Urothelium cell line (cell line): ENCODE results near the gene ZSWIM5.
"Not testable (repeated sequence)": the region's sequence is repeated elsewhere in the genome, so short reads cannot be mapped to it uniquely, and the experiment has no call there.

Experiments
- DNase-seq: peaks from one replicate; pipeline ENCODE4 v3.0.0; 2011; ENCODE audit warnings: low spot score, mixed read lengths
- FAIRE-seq: peaks from 2 replicates; lab custom pipeline; 2011; peaks lifted over from hg19 to GRCh38; lab: Jason Lieb, UNC

Gene ZSWIM5

DNA sequence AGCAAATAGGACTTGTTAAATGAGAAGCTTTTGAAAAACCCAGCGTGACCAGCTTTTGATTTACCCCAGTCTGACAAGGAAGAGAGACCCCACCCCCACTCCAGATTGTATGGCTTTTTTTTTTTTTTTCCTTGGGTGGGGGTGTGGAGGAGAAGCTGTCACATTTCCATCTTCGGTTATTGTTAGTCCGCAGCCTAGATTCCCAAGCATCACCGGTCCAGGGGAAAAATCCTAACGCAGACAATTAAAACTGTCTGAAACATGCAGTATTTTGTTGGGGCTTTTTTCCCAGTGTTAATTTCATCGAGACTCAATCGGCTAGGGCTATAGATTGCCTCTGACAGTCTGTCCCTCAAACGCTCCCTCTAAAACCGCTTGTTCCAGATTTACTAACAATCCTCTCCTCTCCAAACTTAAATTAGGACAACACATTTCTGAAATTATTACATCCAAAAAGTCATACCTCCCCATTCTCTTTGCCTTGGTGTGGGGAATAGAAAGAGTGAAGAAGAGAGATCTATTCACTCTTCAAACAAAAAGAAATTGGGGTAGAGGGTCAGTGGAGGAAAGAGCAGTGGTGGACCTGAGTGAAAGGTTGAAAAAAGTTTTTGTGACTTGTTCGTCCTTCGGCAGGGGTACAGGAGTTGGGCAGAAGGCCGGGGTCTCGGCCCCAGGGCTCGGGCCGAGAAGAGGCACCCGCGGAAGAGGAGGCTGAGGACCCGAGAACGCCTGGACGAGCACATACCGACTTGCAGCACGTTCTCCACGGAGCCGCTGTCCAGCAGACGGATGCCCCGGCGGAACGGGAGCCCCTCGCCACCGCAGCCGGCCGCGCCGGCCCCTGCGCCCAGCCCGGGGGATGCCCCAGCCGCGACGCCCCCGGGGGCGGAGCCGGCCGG, 1.1 kb downstream of the ZSWIM5 start:
- FAIRE-seq (no peak), DNase-seq (peak; percentile 70)

DNA sequence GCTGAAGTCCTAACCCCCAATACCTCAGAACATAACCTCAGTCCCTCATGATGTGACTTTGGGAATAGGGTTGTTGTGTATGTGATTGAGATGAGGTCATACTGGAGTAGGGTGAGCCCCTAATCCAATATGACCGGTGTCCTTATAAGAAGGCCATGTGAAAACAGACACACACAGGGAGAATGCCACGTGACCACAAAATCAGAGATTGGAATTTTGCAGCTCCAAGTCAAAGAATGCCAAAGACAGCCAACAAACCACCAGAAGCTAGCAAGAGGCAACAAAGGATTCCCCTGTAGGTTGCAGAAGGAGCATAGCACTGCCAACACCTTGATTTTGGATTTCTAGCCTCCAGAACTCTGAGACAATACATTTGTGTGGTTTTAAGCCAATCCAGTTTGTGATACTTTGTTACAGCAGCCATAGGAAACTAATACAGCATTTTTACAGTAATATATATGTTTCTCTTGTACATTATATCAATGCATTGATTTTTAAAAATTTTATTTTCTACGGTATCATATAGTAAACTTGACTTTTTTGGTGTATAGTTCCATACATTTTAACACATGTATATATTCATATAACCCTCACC, 5.4 kb downstream of the ZSWIM5 start:
- FAIRE-seq = no peak
- DNase-seq = no peak

DNA sequence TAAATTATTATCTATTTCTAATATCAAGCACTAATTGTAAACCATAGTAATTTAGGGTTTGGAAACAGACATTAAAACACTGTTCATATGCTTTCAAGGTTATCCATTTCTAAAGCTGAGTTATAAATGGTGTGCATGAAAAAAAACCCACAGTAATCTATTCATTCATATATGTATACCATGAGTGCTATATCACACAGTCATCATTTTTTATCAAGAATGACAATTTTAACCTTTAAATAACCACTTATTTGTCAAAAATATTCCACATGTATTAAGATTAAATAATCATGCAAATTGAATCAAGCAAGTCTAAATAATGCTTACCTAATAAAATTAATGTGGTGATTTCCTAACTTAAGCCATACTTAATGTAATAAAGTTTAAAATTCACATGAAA, 6.0 kb downstream of the ZSWIM5 start:
- DNase-seq (no peak), FAIRE-seq (no peak)

DNA sequence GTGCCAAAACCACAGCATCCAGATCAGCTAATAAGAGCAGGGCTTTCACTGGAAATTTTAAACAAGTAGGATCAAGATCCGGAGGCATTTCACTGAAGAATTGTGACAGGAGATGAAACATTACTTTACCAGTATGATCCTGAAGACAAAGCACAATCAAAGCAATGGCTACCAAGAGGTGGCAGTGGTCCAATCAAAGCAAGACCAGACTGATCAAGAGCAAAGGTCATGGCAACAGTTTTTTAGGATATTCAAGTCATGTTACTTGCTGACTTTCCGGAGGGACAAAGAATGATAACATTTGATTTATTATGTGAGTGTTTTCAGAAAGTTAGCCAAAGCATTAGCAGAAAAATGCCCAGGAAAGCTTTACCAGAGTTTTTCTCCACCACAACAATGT, 8.2 kb downstream of the ZSWIM5 start:
- DNase-seq (no peak), FAIRE-seq (peak; percentile 73)

DNA sequence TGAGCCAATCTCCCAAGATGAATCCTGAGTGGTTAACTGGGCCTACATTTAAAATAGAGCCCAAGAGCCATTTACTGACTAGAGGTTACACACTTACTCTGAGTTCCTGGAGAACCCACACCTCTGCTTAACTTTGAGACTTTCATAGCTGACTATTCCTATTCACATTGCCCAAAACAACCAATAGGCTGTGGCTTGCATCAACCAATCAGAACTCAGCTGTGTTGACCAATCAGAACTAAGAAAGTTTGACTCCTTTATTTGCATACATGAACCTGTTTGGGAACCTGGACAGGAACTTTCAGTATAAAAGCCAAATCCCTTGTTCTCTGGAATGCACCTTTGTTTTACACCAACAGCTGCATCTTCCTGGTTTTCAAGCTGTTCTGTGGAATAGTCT, 9.5 kb downstream of the ZSWIM5 start:
- DNase-seq = no peak
- no peak for FAIRE-seq

DNA sequence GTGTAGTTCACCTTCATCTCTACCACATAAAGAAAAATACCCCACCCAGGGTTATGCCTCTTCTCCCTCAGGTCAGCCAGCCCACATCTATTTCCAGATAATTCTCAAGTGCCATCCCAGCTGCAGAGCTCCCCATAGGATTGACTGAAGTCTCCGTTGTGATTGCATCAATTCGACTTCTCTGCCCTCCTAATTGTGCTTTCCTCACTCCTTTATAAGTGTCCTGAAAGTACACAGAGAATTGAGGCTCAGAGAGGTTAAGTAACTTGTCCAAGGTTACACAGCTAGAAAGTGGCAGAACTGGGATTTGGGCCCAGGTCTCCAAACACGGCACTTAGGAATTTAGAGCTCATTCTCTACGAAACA, 15.0 kb downstream of the ZSWIM5 start:
- peak; percentile 32 for FAIRE-seq

DNA sequence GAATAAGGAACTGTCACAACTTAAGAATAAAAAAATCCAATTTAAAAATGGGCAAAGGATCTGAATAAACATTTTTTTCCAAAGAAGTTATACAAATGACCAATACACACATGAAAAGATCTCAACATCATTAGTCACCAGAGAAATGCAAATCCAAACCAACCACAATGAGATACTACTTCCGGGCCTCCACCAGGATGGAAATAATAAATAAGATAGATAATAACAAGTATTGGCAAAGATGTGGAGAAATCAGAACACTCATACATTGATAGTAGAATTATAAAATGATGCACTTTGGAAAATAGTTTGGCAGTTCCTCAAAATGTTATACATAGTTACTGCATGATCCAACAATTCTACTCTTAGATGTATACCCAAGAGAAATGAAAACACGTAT, 18.7 kb downstream of the ZSWIM5 start:
- no peak for FAIRE-seq
- DNase-seq = no peak

More for the DNA sequence above, 15.0 kb downstream of the ZSWIM5 start:
- no peak for DNase-seq

DNA sequence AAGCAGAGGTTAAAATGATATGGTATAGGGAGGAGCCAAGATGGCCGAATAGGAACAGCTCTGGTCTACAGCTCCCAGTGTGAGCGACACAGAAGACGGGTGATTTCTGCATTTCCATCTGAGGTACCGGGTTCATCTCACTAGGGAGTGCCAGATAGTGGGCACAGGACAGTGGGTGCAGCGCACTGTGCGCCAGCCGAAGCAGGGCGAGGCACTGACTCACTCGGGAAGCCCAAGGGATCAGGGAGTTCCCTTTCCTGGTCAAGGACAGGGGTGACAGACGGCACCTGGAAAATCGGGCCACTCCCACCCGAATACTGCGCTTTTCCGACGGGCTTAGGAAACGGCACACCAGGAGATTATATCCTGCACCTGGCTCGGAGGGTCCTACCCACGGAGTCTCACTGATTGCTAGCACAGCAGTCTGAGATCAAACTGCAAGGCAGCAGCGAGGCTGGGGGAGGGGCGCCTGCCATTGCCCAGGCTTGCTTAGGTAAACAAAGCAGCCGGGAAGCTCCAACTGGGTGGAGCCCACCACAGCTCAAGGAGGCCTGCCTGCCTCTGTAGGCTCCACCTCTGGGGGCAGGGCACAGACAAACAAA, 26.4 kb downstream of the ZSWIM5 start:
- not testable (repeated sequence) for FAIRE-seq, DNase-seq

DNA sequence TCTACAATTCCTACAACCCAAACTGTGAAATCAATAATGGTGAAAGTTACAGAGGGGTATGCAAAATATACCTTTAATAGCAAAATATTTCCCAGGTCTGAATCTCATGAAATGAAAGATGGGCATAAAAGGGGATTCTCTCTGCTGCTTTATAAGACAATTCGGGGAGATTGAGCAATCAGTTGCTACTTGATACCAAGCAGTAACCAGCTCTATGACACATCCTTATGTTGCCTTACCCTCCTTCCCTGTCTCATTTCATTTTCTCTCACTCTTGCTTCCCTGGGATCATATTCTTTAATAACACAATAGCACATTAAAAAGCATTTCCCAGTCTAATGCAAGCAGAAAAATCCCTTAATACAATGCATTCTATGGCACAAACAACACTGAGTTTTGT, 29.0 kb downstream of the ZSWIM5 start:
- FAIRE-seq (no peak), DNase-seq (no peak)

DNA sequence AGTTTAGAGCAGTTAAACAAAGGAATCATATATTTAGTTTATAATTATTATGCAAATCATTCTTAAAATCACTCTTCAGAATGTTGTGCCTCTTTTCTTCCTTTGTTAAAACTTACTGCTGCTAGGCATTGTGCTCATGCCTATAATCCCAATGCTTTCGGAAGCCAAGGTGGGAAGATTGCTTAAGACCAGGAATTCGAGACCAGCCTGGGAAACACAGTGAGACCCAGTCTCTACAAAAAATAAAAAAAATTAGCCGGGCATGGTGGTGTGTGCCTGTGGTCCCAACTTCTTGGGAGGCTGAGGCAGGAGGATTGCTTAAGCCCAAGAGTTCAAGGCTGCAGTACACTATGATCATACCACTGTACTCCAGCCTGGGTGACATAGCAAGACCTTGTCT, 33.6 kb downstream of the ZSWIM5 start:
- no peak for FAIRE-seq

DNA sequence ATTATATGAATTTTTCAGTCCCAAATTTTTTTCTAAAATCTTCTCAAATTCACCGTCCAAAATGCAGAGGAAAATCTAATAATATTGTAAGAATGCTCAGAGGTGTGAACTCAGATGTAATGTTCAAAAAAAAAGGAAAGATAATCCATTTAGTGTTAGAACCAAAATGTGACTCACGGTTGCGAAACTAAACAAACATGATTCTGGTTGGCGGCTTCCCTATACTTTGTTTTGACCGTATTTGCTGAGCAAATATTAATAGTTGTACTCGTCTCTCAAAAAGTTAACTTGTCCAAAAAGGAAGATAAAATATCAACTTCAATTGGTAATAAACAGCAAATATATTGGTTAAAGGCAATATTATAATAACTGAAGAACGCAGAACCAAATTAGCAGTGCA, 34.4 kb downstream of the ZSWIM5 start:
- FAIRE-seq = no peak
- DNase-seq = no peak

More for the DNA sequence above, 33.6 kb downstream of the ZSWIM5 start:
- DNase-seq = no peak

DNA sequence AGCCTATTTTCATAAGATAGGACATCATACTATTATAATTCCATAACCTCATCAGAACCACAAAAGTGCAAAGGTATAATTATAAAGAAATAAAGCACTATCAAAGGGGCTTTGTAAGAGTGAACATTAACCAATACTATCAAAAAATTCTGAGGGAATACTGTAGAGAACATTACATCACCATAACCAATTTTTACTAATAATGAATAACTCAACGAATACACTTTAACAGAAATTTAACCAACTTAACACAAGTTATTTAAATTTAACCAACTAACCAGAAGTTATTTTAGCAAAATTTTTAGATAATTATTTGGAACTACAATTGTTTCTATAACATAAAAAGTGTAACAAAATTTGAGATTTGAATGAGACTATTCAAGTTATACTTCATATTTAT, 34.8 kb downstream of the ZSWIM5 start:
- no peak for DNase-seq
- FAIRE-seq = no peak

DNA sequence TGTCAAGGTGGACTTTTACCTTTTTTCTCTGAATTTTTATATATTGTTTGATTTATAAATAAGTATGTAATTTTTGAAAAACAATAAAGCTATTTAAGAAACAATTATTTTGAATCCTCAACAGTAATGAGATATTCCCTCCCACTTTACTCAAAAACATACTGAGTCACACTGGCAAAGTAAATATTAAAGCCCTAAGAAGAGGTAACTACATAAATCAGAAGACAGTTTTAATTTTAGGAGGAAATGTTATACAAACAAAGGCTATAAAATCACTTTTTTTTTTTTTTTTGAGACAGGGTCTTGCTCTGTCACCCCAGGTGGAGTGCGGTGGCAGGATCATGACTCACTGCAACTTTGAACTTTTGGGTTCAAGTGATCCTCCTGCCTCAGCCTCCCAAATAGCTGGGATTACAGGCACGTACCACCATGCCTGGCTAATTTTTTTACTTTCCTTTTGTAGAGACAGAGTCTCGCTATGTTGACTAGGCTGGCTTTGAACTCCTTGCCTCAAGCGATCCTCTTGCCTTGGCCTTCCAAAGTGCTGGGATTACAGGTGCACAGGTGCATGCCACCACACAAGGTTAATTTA, 36.2 kb downstream of the ZSWIM5 start:
- DNase-seq = no peak
- no peak for FAIRE-seq

DNA sequence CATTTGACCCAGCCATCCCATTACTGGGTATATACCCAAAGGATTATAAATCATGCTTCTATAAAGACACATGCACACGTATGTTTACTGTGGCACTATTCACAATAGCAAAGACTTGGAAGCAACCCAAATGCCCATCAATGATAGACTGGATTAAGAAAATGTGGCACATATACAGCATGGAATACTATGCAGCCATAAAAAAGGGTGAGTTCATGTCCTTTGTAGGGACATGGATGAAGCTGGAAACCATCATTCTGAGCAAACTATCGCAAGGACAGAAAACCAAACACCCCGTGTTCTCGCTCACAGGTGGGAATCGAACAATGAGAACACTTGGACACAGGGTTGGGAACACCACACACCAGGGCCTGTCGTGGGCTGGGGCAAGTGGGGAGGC, 38.5 kb downstream of the ZSWIM5 start:
- not testable (repeated sequence) for DNase-seq, FAIRE-seq

DNA sequence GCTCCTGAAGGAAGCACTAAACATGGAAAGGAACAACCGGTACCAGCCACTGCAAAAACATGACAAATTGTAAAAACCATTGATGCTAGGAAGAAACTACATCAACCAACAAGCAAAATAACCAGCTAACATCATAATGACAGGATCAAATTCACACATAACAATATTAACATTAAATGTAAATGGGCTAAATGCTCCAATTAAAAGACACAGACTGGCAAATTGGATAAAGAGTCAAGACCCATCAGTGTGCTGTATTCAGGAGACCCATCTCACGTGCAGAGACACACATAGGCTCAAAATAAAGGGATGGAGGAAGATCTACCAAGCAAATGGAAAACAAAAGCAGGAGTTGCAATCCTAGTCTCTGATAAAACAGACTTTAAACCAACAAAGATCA, 42.1 kb downstream of the ZSWIM5 start:
- not testable (repeated sequence) for FAIRE-seq, DNase-seq

DNA sequence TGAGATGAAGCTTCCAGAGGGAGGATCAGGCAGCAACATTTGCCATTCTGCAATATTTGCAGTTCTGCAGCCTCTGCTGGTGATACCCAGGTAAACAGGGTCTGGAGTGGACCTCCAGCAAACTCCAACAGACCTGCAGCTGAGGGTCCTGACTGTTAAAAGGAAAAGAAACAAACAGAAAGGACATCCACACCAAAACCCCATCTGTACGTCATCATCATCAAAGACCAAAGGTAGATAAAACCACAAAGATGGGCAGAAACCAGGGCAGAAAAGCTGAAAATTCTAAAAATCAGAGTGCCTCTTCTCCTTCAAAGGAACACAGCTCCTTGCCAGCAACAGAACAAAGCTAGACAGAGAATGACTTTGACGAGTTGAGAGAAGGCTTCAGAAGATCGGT, 43.3 kb downstream of the ZSWIM5 start:
- not testable (repeated sequence) for DNase-seq, FAIRE-seq

DNA sequence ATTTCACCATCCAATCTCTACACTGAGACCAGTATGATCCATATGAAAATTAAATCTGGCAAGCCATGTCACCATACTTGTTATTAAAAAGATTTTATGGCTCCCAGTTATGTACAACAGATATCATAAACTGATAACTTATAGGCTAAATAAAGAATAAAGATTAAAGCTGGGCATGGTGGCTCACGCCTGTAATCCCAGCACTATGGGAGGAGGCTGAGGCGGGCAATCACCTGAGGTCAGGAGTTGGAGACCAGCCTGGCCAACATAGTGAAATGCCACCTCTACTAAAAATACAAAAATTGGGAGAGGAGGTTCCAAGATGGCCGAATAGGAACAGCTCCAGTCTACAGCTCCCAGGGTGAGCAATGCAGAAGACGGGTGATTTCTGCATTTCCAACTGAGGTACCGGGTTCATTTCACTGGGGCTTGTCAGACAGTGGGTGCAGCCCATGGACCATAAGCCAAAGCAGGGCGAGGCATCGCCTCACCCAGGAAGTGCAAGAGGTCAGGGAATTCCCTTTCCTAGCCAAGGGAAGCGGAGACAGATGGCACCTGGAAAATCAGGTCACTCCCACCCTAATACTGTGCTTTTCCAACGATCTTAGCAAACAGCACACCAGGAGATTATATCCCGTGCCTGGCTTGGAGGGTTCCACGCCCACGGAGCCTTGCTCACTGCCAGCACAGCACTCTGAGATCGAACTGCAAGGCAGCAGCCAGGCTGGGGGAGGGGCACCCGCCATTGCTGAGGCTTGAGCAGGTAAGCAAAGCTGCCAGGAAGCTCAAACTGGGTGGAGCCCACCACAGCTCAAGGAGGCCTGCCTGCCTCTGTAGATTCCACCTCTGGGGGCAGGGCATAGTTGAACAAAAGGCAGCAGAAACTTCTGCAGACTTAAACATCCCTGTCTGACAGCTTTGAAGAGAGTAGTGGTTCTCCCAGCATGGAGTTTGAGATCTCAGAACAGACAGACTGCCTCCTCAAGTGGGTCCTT, 44.1 kb downstream of the ZSWIM5 start:
- DNase-seq, FAIRE-seq: not testable (repeated sequence)

DNA sequence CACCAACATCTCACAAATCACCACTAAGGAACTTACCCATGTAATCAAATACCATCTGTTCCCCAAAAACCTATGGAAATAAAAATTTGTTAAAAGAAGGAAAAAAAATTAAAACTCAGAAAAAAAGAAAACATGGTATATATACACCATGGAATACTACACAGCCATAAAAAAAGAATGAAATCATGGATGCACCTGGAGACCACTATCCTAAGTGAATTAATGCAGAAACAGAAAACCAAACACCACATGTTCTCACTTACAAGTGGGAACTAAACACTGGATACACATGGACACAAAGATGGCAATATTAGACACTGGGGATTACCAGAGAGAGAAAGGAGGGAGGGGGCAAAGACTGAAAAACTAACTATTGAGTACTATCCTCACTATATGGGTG, 50.4 kb downstream of the ZSWIM5 start:
- DNase-seq (no peak), FAIRE-seq (no peak)

DNA sequence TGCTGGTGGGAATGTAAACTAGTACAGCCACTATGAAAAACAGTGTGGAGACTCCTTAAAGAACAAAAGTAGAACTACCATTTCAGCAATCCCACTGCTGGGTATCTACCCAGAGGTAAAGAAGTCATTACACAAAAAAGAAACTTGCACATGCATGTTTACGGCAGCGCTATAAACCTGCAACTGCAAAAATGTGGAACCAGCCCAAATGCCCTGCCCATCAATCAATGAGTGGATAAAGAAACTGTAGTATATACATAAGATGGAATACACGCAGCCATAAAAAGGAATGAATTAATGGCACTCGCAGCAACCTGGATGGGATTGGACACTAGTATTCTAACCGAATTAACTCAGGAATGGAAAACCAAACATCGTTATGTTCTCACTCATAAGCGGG, 51.0 kb downstream of the ZSWIM5 start:
- no peak for FAIRE-seq
- no peak for DNase-seq

DNA sequence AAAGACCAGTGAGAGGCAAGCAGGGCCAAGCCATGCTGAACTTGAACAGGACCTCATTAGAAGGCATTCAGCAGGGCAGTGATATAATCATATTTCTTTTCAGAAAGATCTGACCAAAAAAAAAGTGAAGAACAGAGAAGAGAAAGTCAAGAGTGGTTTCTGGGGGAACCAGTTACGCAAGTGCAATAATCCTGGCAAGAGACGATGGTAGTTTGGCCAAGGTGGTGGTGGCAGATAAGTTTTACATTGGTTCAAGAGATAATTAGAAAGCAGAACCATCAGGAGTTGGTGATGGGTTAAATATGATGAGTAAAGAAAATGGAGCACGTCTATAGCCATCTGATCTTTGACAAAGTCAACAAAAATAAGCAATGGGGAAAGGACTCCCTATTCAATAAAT, 54.3 kb downstream of the ZSWIM5 start:
- DNase-seq (no peak), FAIRE-seq (no peak)
